Stimulated activated naive CD8-positive, alpha-beta T cell treated with anti-CD3 and anti-CD28 coated beads, Interleukin-15, Interleukin-2, amounts not matched to agents 100 ng/mL and 50 ng/mL, for 24 hours (primary cell): ENCODE results near the gene KRTAP3-3.

ENCODE experiments used
- H3K27ac Mint-ChIP-seq: one replicate; pipeline ENCODE4 v1.8.0; 2021; ENCODE audit warnings: mild to moderate bottlenecking, mixed read lengths
- H3K27me3 Mint-ChIP-seq: one replicate; pipeline ENCODE4 v1.8.0; 2021; ENCODE audit warnings: mixed read lengths
- H3K36me3 Mint-ChIP-seq: one replicate; pipeline ENCODE4 v1.8.0; 2021; ENCODE audit warnings: low read depth, mixed read lengths
- H3K4me1 Mint-ChIP-seq: one replicate; pipeline ENCODE4 v1.8.0; 2021; ENCODE audit warnings: low read depth, mixed read lengths
- H3K4me3 Mint-ChIP-seq: one replicate; pipeline ENCODE4 v1.8.0; 2021; ENCODE audit warnings: mild to moderate bottlenecking, mixed read lengths
- H3K9me3 Mint-ChIP-seq: one replicate; pipeline ENCODE4 v1.8.0; 2021; ENCODE audit warnings: mixed read lengths

Gene KRTAP3-3

GRCh38 chr17:40986920-40987319, 7.0 kb downstream of the KRTAP3-3 start:
- H3K4me3 Mint-ChIP-seq, result no peak overlapping the region
- no peaks in the 10 kb centered on the region for H3K9me3 Mint-ChIP-seq
- no peak overlapping the region for H3K27ac Mint-ChIP-seq
- peaks cover 3% of the 10 kb centered on the region for H3K4me1 Mint-ChIP-seq
- peaks cover 19% of the 10 kb centered on the region for H3K27me3 Mint-ChIP-seq
- no peaks in the 10 kb centered on the region for H3K36me3 Mint-ChIP-seq

- H3K36me3 Mint-ChIP-seq, result no peaks in the 10 kb centered on the region
- no peak within 1 kb of the TSS for H3K27ac Mint-ChIP-seq
- no peak within 1 kb of the TSS for H3K4me3 Mint-ChIP-seq
- H3K27me3 Mint-ChIP-seq, result peaks cover 15% of the 10 kb centered on the region
- no peaks in the 10 kb centered on the region for H3K9me3 Mint-ChIP-seq
- H3K4me1 Mint-ChIP-seq, result peaks cover 3% of the 10 kb centered on the region
Observed at GRCh38 chr17:40984226-40984625, 9.7 kb downstream of the KRTAP3-3 start, which contains the start of gene KRT40. TSS of gene KRT40 (minus strand) at chr17:40984326. CDS start at chr17:40984273, 53 bp downstream.

- Mint-ChIP-seq H3K27ac (no peak overlapping the region), H3K27me3 (peaks cover 15% of the 10 kb centered on the region), H3K36me3 (no peaks in the 10 kb centered on the region), H3K4me1 (no peaks in the 10 kb centered on the region), H3K9me3 (no peaks in the 10 kb centered on the region), H3K4me3 (no peak overlapping the region)
Observed at GRCh38 chr17:40981115-40981514, 12.8 kb downstream of the KRTAP3-3 start.

GRCh38 chr17:40980596-40980995, 13.4 kb downstream of the KRTAP3-3 start:
- peaks cover 16% of the 10 kb centered on the region for H3K27me3 Mint-ChIP-seq
- H3K27ac Mint-ChIP-seq, result no peak overlapping the region
- no peaks in the 10 kb centered on the region for H3K4me1 Mint-ChIP-seq
- no peak overlapping the region for H3K4me3 Mint-ChIP-seq
- no peaks in the 10 kb centered on the region for H3K9me3 Mint-ChIP-seq
- H3K36me3 Mint-ChIP-seq, result no peaks in the 10 kb centered on the region

- Mint-ChIP-seq H3K4me3 (no peak overlapping the region), H3K27me3 (peaks cover 21% of the 10 kb centered on the region)
Observed at GRCh38 chr17:40980117-40980516, 13.8 kb downstream of the KRTAP3-3 start.

GRCh38 chr17:40978575-40979151, 15.3 kb downstream of the KRTAP3-3 start:
- Mint-ChIP-seq H3K27ac (no peak overlapping the region), H3K27me3 (peaks cover 19% of the 10 kb centered on the region), H3K9me3 (no peaks in the 10 kb centered on the region), H3K4me1 (no peaks in the 10 kb centered on the region), H3K4me3 (no peak overlapping the region), H3K36me3 (no peaks in the 10 kb centered on the region)

More at GRCh38 chr17:40980117-40980516, 13.8 kb downstream of the KRTAP3-3 start:
- Mint-ChIP-seq H3K27ac (no peak overlapping the region), H3K36me3 (no peaks in the 10 kb centered on the region), H3K9me3 (no peaks in the 10 kb centered on the region), H3K4me1 (no peaks in the 10 kb centered on the region)

- Mint-ChIP-seq H3K4me3 (no peak overlapping the region), H3K36me3 (no peaks in the 10 kb centered on the region), H3K27me3 (peaks cover 11% of the 10 kb centered on the region), H3K27ac (no peak overlapping the region), H3K4me1 (no peaks in the 10 kb centered on the region), H3K9me3 (no peaks in the 10 kb centered on the region)
Observed at GRCh38 chr17:40975516-40975915, 18.4 kb downstream of the KRTAP3-3 start.

GRCh38 chr17:40974366-40974765, 19.6 kb downstream of the KRTAP3-3 start:
- Mint-ChIP-seq H3K4me1 (no peaks in the 10 kb centered on the region), H3K9me3 (no peaks in the 10 kb centered on the region), H3K4me3 (no peak overlapping the region), H3K27me3 (peaks cover 11% of the 10 kb centered on the region), H3K36me3 (no peaks in the 10 kb centered on the region), H3K27ac (no peak overlapping the region)

GRCh38 chr17:40967582-40967981, 26.4 kb downstream of the KRTAP3-3 start:
- no peaks in the 10 kb centered on the region for H3K4me1 Mint-ChIP-seq
- no peak overlapping the region for H3K27ac Mint-ChIP-seq
- H3K9me3 Mint-ChIP-seq, result no peaks in the 10 kb centered on the region
- no peak overlapping the region for H3K4me3 Mint-ChIP-seq
- no peaks in the 10 kb centered on the region for H3K36me3 Mint-ChIP-seq
- peaks cover 10% of the 10 kb centered on the region for H3K27me3 Mint-ChIP-seq

- Mint-ChIP-seq H3K4me1 (no peaks in the 10 kb centered on the region), H3K9me3 (no peaks in the 10 kb centered on the region), H3K27ac (no peak within 1 kb of the TSS)
Observed at GRCh38 chr17:40966848-40967247, 27.1 kb downstream of the KRTAP3-3 start, which contains the start of gene KRT39. TSS of gene KRT39 (minus strand) at chr17:40966948. CDS start at chr17:40966856, 92 bp downstream.

GRCh38 chr17:40963838-40964237, 30.1 kb downstream of the KRTAP3-3 start:
- Mint-ChIP-seq H3K9me3 (no peaks in the 10 kb centered on the region), H3K4me1 (no peaks in the 10 kb centered on the region), H3K27ac (no peak overlapping the region), H3K36me3 (no peaks in the 10 kb centered on the region), H3K27me3 (peaks cover 10% of the 10 kb centered on the region), H3K4me3 (no peak overlapping the region)

More at GRCh38 chr17:40966848-40967247, 27.1 kb downstream of the KRTAP3-3 start, which contains the start of gene KRT39:
- Mint-ChIP-seq H3K27me3 (peaks cover 10% of the 10 kb centered on the region), H3K36me3 (no peaks in the 10 kb centered on the region), H3K4me3 (no peak within 1 kb of the TSS)

GRCh38 chr17:40962059-40962561, 31.9 kb downstream of the KRTAP3-3 start:
- H3K9me3 Mint-ChIP-seq, result no peaks in the 10 kb centered on the region
- H3K27ac Mint-ChIP-seq, result no peak overlapping the region
- no peaks in the 10 kb centered on the region for H3K4me1 Mint-ChIP-seq
- no peak overlapping the region for H3K4me3 Mint-ChIP-seq
- peaks cover 10% of the 10 kb centered on the region for H3K27me3 Mint-ChIP-seq
- H3K36me3 Mint-ChIP-seq, result no peaks in the 10 kb centered on the region

- H3K27me3 Mint-ChIP-seq, result peaks cover 10% of the 10 kb centered on the region
- no peaks in the 10 kb centered on the region for H3K36me3 Mint-ChIP-seq
- no peaks in the 10 kb centered on the region for H3K9me3 Mint-ChIP-seq
- no peaks in the 10 kb centered on the region for H3K4me1 Mint-ChIP-seq
- no peak overlapping the region for H3K4me3 Mint-ChIP-seq
- no peak overlapping the region for H3K27ac Mint-ChIP-seq
Observed at GRCh38 chr17:40961591-40961990, 32.4 kb downstream of the KRTAP3-3 start.

- H3K9me3 Mint-ChIP-seq, result no peaks in the 10 kb centered on the region
- H3K27me3 Mint-ChIP-seq, result peaks cover 5% of the 10 kb centered on the region
- H3K4me1 Mint-ChIP-seq, result no peaks in the 10 kb centered on the region
- H3K4me3 Mint-ChIP-seq, result no peak overlapping the region
- H3K27ac Mint-ChIP-seq, result no peak overlapping the region
- no peaks in the 10 kb centered on the region for H3K36me3 Mint-ChIP-seq
Observed at GRCh38 chr17:40960144-40960543, 33.8 kb downstream of the KRTAP3-3 start.

GRCh38 chr17:40958086-40958953, 35.6 kb downstream of the KRTAP3-3 start:
- Mint-ChIP-seq H3K9me3 (no peaks in the 10 kb centered on the region), H3K27ac (no peak overlapping the region), H3K36me3 (no peaks in the 10 kb centered on the region), H3K4me1 (no peaks in the 10 kb centered on the region), H3K27me3 (peaks cover 4% of the 10 kb centered on the region), H3K4me3 (no peak overlapping the region)
